ENCODE data around the gene MARCHF6.

- TF ChIP-seq GATA2 (IDR thresholded peaks at IDR 0.05; ENCODE audit: low read depth, low read length) (no peak), GATA3 (IDR thresholded peaks at IDR 0.05; ENCODE audit: low read depth, low read length) (no peak)
Observed at GRCh38 chr5:10324518-10325370, 28.8 kb upstream of the MARCHF6 start.
